ENCODE results near the gene C1QTNF9. TPM values are rescaled to one million over a fixed set of nuclear protein-coding genes. Genes with fewer than 3 reads are reported as not detected.

The C1QTNF9 gene
- total RNA-seq, 6 experiments from 2014 or later = 0.11 to 0.21 (median 0.17) TPM; not detected in 2

DNA sequence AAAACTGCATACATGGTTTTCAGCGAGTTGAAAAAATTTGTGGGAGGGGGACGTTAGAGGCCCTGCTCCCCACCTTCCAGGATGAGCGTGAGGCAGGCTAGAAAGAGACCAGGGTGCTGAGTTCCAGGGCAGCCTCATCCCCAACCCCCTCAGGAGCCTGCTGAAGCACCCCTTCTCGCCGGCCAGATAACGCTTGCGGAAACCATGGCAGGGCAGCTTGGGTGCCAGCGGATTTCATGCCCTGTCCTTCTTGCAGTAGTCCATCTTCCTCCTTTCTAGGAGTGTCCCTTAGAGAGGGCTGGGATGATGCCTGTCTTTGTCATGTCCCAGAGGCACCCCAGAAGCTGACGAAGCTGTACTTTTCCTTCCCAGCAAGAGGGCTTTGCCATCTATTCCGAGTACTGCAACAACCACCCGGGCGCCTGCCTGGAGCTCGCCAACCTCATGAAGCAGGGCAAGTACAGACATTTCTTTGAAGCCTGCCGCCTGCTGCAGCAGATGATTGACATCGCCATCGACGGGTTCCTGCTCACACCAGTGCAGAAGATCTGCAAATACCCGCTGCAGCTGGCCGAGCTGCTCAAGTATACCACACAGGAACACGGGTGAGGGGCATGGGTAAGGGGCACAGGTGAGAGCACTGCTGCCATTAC is 19.0 kb upstream of the C1QTNF9 start:
- DNase-seq (no peak), ATAC-seq (peak in 1 of 4 donors; percentile 11)
- no peak for TF ChIP-seq POLR2A (IDR thresholded peaks at IDR 0.05)
- TF ChIP-seq, protein P1, sequence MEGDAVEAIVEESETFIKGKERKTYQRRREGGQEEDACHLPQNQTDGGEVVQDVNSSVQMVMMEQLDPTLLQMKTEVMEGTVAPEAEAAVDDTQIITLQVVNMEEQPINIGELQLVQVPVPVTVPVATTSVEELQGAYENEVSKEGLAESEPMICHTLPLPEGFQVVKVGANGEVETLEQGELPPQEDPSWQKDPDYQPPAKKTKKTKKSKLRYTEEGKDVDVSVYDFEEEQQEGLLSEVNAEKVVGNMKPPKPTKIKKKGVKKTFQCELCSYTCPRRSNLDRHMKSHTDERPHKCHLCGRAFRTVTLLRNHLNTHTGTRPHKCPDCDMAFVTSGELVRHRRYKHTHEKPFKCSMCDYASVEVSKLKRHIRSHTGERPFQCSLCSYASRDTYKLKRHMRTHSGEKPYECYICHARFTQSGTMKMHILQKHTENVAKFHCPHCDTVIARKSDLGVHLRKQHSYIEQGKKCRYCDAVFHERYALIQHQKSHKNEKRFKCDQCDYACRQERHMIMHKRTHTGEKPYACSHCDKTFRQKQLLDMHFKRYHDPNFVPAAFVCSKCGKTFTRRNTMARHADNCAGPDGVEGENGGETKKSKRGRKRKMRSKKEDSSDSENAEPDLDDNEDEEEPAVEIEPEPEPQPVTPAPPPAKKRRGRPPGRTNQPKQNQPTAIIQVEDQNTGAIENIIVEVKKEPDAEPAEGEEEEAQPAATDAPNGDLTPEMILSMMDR (IDR thresholded peaks at IDR 0.05) = no peak
- peaks cover 0 to 96% (median 47%) of the 10 kb centered on the region in 4 donors for H3K36me3 ChIP-seq
- no peaks in the 10 kb centered on the region for H3K9me3 ChIP-seq
- no peaks in the 10 kb centered on the region for H3K4me1 ChIP-seq
- intact Hi-C loops (cut with DNase I) = no loop called here
- no peak overlapping the region for H3K27ac ChIP-seq
- H3K4me3 ChIP-seq = no peak overlapping the region
- WGBS (ENCODE audit: insufficient coverage, low coverage, low lambda C conversion rate, missing lambda C conversion rate) = 93% methylated on average over 8 of the region's 20 CpGs
- H3K27me3 ChIP-seq = no peaks in the 10 kb centered on the region

DNA sequence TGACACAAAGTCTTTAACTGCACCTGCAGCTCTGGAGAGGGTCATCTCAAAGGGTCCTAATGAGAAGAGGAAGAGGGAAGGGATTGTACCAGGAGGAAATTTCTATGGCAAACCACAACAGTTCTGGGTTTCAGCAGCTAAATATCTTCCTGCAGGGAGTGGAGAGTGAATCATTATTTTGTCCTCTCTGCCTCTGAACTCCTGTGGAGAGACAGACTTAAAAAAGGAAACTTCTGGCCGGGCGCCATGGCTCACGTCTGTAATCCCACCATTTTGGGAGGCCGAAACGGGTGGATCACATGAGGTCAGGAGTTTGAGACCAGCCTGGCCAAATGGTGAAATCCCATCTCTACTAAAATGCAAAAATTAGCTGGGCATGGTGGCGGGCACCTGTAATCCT is 16.9 kb upstream of the C1QTNF9 start:
- Histone ChIP-seq H3K4me3 (no peak overlapping the region), H3K4me1 (no peaks in the 10 kb centered on the region), H3K27ac (no peak overlapping the region), H3K36me3 (peaks cover 0 to 96% (median 51%) of the 10 kb centered on the region in 4 donors), H3K9me3 (no peaks in the 10 kb centered on the region), H3K27me3 (no peaks in the 10 kb centered on the region)
- 96% methylated on average over 6 of the region's 6 CpGs for WGBS (ENCODE audit: insufficient coverage, low coverage, low lambda C conversion rate, missing lambda C conversion rate)
- intact Hi-C loops (cut with DNase I) = no loop called here
- no peak for DNase-seq
- ATAC-seq = no peak
- no peak for TF ChIP-seq POLR2A (IDR thresholded peaks at IDR 0.05)

DNA sequence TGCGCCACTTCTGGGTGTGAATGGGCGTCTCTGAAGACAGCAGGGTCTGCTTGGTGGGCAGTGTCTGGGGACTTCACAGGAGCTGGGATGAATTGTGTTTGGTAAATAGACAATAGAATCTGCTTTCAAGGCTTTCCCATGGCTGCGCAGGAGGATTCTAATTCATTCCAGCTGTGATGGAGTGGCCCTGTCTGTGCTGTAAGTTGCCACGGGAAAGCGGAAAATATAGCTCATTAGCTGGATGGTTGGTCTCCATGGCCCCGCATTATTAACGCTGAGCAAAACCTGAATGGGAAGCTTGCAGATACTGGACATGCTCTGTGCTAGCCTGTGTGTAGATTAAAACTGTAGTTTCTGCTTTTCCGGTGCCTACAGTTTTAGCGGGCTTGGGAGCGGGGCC is 15.6 kb upstream of the C1QTNF9 start:
- Histone ChIP-seq H3K27me3 (no peaks in the 10 kb centered on the region), H3K36me3 (peaks cover 0 to 96% (median 59%) of the 10 kb centered on the region in 4 donors), H3K4me3 (no peak overlapping the region), H3K9me3 (no peaks in the 10 kb centered on the region), H3K27ac (no peak overlapping the region), H3K4me1 (no peaks in the 10 kb centered on the region)
- ATAC-seq (no peak), DNase-seq (no peak)
- WGBS (ENCODE audit: insufficient coverage, low coverage, low lambda C conversion rate, missing lambda C conversion rate) = 84% methylated on average over 9 of the region's 10 CpGs
- intact Hi-C loops (cut with DNase I) = no loop called here
- TF ChIP-seq, protein P1 (IDR thresholded peaks at IDR 0.05) = no peak
- TF ChIP-seq POLR2A (IDR thresholded peaks at IDR 0.05) = no peak

DNA sequence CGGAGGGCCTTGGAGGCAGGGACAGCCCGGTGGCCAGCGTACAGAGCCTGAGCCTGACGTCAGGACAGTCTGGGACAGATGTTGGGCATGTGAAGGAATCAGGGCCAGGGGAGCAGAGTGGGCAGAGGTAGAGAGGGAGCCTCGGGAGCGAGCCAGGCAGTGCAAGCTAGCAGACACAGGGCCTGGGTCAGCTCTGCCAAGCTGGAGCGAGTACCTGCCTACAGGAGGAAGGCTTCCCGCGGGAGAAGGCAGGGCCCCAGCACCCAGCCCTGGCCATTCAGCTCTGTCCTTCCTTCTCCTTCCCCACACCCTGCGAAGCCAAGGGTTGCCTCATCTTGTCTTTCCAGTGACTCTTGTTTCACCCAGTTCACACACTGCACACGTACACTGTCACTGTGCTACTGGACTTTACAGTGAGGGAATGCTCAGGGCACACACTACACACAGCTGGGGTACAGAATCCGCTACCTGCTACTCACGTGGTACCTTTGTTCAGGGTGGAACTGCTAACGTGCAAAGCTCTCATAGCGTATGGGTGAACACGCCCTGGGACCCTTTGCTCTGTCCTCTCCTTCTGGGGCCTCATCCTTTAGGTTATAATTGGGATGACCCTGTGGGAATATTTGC is 9.8 kb upstream of the C1QTNF9 start:
- intact Hi-C loops (cut with DNase I) = no loop called here
- DNase-seq (no peak), ATAC-seq (peak in 2 of 4 donors; percentile 19 to 38)
- H3K4me3 ChIP-seq = no peak overlapping the region
- no peaks in the 10 kb centered on the region for H3K4me1 ChIP-seq
- WGBS (ENCODE audit: insufficient coverage, low coverage, low lambda C conversion rate, missing lambda C conversion rate) = 97% methylated on average over 6 of the region's 16 CpGs
- no peaks in the 10 kb centered on the region for H3K27me3 ChIP-seq
- H3K9me3 ChIP-seq = no peaks in the 10 kb centered on the region
- TF ChIP-seq POLR2A (IDR thresholded peaks at IDR 0.05) = no peak
- TF ChIP-seq, protein P1 (IDR thresholded peaks at IDR 0.05) = no peak
- H3K36me3 ChIP-seq = peaks cover 0 to 96% (median 52%) of the 10 kb centered on the region in 4 donors
- no peak overlapping the region for H3K27ac ChIP-seq

DNA sequence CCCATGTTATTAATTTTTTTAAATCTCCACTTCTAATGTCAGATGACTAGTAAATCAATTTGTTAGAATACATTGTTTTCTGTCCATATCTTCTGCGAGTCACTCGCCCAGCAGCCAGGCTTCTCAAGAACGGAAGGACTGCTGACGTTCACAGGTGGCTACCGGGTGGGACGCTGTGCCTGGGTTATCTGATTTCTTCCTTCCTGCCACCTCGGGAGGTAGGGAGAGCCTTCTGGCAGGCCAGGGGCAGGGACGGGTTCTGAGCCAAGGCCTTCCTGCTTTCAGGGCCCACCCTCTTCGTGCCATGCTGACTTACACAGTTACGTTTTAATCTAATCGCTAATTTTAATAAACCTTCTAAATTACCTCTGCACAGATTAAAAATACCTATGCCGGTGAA is 7.9 kb upstream of the C1QTNF9 start:
- Histone ChIP-seq H3K27ac (no peak overlapping the region), H3K9me3 (no peaks in the 10 kb centered on the region), H3K4me1 (no peaks in the 10 kb centered on the region), H3K4me3 (no peak overlapping the region), H3K27me3 (no peaks in the 10 kb centered on the region), H3K36me3 (peaks cover 0 to 85% (median 41%) of the 10 kb centered on the region in 4 donors)
- ATAC-seq = no peak
- intact Hi-C loops (cut with DNase I) = no loop called here
- TF ChIP-seq, protein P1 (IDR thresholded peaks at IDR 0.05) = no peak
- no peak for TF ChIP-seq POLR2A (IDR thresholded peaks at IDR 0.05)
- 81% methylated on average over 8 of the region's 12 CpGs for WGBS (ENCODE audit: insufficient coverage, low coverage, low lambda C conversion rate, missing lambda C conversion rate)
- no peak for DNase-seq

Measured in right lobe of liver (tissue), 6 donors.